Fibroblast of gingiva (primary cell): ENCODE measurements around the gene NCOA3.
"Not testable (repeated sequence)": the region's sequence is repeated elsewhere in the genome, so short reads cannot be mapped to it uniquely, and the experiment has no call there.

Experiments used
- DNase-seq: peaks from one replicate; pipeline ENCODE4 v3.0.0-alpha.2; 2011; ENCODE audit warnings: low read depth

NCOA3 gene

DNA sequence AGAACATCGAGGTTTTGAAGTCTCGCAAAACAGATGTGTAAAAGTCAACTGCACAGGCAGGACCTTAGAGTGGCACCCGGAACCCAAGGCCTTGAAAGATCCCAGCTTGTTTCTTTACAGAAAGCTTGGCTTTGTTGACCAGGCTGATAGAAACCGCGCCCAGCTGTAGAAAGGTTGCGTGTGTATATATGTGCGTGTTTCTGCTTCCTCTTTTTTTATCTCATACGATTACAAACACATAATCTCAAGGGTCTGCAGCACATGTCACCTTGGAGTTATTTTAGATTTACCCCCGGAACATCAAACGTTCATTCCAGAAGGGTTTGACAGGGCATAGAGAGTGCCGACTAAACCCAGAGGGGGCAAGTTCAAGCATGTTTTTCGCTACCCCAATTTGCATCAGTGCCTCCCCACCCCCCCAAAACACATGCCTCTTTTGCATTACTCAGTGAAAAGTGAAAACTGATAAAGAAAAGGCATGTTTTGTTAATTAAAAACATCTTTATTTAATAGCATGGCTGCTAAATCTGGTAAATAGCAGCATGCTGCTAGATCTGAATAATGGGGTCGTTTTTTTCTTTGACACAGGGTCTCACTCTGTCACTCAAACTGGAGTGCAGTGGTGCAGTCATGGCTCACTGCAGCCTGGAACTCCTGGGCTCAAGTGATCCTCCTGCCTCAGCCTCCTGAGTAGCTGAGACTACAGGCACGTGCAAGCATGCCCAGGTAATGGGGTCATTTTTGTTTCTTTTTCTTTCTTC lies 33.2 kb upstream of the NCOA3 start:
- no peak for DNase-seq

DNA sequence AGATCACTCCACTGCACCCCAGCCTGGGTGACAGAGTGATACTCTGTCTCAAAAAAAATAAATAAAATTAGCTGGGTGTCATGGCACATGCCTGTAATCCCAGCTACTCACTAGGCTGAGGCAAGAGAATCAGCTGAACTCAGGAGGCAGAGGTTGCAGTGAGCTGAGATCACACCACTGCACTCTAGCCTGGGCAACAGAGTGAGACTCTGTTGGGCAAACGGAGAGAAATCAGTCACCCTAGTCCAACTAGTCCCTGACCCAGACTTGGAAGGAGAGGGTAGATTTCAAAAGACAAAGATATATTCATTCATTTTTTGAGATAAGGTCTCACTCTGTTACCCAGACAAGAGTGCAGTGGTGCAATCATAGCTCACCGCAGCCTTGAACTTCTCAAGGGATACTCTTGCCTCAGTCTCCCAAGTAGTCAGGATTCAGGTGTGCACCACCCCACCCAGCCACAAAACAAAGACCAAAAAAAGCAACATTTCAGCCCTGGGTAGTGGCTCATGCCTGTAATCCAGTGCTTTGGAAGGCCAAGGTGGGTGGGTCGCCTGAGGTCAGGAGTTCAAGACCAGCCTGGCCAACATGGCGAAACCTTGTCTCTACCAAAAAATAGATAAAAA lies 26.2 kb upstream of the NCOA3 start:
- DNase-seq: no peak

DNA sequence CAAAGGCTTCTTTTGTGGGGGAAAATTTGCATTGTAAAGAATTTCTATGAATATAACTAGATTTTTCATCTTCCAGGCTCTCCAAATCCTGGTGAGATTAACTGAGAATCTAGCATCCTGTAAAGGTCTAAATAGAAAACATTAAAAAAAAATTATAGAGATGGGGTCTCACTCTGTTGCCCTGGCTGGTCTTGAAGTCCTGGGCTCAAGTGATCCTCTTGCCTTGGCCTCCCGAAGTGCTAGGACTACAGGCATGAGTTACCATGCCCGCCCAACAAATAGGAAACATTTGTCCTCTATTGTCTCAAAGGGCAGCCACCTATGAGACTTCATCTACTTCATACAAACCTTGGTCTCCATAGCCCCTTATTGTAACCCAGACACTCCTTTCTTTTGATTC lies 25.2 kb upstream of the NCOA3 start:
- no peak for DNase-seq

DNA sequence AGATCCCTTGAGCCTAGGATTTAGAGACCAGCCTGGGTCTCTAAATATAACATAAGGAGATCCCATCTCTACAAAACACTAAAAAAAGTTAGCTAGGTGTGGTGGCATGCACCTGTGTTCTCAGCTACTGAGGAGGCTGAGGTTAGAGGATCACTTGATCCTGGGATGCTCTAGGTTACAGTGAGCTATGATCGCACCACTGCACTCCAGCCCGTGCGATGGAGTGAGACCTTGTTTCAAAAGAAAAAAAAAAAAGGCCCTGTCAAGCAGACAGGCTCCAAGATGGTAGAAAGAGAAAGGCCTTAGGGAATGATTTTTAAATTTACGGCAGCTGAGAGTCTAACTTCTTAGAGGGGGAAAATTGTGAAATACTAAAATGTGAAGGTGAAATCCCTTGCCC lies 22.6 kb upstream of the NCOA3 start:
- no peak for DNase-seq

DNA sequence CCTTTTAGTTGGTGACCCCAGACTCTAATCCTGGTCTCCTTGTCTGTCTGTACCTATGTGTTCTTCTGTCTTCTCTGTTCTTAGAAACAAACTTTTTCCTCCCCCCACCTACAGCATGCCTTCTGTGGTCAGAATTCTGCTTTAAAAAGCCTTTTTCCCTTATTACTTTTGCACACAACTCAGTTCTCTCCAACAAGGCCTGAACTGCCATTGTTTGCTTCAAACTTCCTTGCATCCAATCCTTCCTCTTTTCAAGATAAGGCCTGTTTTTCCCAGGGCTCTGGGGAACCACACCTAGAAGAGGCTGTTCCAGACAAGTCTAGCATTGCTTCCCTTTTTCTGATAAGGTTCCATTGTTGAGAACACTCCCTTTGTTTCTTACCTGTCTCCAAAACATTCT lies 22.2 kb upstream of the NCOA3 start:
- DNase-seq: no peak

DNA sequence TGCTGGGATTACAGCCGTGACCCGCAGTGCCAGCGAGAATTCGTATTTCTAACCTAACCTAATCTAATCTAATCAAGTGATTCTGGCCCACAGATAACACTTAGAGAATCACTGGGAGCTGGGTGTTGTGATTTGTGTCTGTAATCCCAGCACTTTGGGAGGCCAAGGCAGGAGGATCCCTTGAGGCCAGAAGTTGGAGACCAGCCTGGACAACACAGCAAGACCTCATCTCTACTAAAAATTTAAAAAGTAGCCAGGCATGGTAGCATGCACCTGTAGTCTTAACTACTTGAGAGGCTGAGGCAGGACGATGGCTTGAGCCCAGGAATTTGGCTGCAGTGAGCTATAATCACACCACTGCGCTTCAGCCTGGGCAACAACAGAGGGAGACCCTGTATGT lies 21.4 kb upstream of the NCOA3 start:
- DNase-seq: no peak

DNA sequence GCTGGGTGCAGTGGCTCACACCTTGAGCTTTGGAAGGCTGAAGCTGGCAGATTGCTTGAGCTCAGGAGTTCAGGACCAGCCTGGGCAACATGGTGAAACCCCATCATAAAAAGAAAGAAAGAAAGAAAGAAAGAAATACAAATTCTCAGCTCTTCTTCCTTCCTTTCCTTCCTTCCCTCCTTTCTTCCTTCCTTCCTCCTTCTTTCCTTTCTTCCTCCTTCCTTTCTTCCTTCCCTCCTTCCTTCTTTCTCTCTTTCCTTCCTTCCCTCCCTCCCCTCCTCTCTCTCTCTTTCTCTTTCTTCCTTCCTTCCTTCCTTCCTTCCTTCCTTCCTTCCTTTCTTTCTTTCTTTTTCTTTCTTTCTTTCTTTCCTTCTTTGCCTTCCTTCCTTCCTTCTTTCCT lies 21.0 kb upstream of the NCOA3 start:
- DNase-seq: no peak

DNA sequence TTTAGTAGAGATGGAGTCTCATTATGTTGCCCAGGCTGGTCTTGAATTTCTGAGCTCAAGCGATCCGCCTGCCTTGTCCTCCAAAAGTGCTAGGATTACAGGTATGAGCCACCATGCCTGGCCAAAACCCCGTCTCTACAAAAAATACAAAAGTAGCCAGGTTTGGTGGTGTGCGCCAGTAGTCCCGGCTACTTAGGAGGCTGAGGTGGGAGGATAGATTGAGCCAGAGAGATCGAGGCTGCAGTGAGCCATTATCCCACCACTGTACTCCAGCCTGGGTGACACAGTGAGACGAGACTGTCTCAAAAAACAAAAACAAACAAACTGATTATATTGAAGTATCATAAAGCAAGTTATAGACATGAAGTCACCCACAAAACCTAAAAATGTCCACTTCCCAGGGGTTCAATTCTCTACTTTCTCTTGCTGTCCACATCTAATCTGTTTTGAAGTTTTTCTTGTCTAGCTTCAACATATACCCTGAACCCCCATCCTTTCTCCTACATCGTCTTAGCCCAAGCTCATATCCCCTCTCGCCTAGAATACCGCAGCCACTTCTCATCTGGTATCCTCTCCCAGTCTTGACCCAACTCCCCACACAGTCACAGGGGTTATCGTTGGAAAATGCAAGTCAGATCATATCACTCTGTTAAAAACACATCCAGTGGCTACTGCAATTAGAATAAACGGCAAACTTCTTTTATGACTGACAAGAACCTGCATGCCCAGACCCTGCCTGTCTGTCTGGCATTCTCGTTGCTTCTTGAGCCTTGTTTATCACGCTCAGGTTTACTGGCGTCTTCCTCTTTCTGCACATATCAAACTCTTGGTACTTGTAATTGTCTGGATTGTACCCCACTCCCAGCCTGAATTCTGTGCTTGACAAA lies 20.1 kb upstream of the NCOA3 start:
- DNase-seq: no peak

DNA sequence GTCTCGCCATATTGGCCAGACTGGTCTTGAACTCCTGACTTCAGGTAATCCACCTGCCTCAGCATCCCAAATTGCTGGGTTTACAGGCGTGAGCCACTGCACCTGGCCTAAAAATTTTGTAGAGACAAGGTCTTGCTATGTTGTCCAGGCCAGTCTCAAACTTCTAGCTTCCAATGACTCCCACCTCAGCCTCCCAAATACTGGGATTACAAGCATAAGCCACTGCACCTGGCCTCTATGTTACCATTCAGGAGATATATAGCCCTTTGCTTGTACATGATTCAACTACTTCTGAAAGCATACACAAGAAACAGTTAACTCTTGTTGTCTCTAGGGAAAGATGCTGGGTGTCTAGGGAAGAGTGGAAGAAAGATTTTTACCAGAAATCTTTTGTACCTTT lies 19.0 kb upstream of the NCOA3 start:
- no peak for DNase-seq

DNA sequence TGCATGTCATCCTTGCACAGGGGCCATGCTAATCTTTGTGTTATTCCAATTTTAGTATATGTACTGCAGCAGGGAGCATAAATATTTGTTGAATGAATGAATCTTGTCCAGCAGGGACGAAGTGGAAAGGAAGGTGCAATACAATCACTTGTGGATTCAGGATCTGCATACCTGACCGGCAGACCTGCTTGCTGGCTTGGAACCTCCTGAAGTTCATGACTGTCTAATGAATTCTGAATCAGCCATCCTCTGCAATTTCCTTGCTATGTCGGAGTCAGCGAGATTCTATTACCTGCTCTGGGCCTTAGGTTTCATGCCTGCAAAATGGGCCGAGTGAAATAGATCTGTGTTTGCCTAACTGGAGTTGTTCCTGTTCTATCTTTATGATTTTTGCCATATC lies 17.4 kb upstream of the NCOA3 start:
- no peak for DNase-seq

DNA sequence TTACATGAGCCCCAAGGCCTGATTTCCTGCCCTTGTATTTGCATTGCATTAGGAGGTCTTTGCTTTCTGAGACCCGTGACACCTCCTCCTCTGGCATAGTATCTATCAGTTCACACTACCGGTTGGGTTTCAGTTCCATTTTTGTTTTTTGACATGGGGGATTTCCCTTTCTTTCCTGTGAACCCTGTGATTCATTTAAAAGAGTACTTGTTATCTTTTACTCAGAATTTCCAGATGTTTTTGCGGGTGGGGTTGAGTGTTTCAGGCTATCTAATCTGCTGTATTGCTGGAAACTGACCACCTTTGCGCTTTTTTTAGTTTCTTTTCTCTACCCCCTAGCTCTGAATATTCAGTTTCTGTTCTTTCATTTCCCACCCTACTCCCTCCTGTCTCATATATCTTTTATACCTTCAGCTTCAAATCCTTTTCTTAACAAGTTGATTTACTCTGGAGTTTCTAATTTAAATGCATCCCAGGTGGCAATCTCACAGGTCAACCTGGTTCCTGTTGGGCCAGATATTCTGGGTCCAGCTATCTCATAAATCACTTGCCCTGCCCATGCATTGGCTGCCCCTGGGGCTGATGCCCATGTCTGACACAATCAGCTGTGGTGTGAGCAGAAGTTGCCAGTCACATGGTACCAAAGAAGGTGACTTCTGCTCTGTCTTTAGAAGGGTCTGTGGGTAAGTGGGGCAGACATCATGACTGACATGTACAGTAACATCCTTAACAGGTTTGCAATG lies 14.3 kb upstream of the NCOA3 start:
- no peak for DNase-seq

DNA sequence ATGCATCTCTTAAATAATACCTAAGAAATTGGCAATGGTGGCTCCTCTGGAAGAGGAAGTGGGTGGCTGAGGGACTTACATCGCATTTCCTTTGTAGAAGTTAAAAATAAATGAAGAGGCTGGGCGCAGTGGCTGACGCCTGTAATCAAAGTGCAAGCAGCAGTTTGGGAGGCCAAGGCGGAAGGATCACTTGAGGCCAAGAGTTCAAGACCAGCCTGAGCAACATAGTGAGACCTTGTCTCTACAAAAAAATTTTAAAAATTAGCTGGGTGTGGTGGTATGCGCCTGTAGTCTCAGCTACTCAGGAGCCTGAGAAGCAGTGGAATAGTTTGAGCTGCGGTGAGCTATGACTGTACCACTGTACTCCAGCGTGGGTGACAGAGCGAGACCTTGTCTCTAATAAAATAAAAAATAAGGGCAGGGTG lies 12.2 kb upstream of the NCOA3 start:
- no peak for DNase-seq

DNA sequence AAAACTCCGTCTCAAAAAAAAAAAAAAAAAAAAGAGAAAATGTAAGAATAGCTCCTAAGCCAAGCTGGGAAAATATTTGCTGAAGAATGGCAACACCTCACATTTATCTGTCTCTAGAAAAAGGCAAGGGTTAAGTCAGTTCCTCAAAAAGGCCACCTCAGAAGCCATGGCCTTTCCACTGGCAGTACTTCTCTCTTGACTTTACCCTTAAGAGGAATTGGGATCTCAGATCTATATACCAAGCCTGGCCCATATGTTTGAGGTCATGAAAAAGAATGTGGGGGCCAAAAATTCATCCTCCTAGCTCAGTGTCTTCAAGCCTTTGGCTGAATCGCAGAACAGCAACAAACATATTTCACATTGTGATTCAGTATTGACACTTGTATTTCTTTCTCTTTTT lies 10.9 kb upstream of the NCOA3 start:
- DNase-seq: no peak

DNA sequence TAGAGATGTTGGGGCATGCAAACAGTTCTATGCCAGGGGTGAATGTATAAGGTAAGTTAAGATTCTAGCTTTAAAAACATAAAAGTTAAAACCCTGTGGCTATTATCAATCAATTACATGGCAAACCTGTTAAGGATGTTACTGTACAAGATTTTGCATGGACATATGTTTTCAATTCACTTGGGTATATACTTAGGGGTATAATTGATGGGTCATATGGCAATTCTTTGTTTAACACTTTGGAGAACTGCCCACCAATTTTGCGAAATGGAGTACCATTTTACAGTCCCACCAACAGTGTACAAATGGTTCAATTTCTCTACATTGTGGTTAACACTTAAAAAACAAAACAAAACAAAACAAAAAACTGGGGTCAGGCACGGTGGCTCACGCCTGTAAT lies 9.4 kb upstream of the NCOA3 start:
- DNase-seq: no peak

DNA sequence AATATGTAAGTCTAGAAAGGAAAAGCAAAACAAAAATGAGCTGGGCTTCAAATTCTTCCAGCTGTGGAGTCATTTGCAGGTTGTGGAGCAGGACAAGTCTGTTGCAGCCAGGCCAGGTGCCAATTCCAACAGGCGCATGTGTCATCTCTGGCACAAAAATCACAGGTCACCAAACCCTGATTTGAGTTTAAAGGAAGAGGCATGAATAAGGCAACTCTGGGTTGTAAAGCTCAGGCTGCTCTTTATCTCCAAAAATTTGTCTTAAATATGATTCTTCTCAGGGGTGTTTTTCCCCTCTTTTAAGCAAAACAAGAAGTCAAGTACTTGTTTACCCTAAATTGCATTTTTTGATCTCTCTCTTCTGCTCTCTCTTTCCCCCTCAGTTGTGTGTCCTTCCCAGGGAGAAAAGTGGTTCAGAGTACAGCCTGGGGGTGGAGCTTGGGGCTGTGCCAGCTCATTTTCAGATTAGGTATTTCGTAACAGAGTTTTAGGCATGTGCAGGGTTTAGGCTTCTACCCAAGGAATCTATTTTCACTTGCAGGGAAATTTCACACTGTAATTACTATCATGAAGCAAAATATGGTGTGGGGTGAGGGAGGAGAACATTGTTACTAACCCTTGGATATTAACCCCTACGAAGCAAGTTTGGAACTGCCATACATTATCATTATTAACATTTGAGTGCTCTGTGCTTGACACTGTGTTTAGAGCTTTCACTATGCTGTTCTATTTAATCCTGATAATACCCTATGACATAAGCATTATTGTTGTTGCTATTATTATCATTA lies 8.3 kb upstream of the NCOA3 start:
- DNase-seq: peak; percentile 81

DNA sequence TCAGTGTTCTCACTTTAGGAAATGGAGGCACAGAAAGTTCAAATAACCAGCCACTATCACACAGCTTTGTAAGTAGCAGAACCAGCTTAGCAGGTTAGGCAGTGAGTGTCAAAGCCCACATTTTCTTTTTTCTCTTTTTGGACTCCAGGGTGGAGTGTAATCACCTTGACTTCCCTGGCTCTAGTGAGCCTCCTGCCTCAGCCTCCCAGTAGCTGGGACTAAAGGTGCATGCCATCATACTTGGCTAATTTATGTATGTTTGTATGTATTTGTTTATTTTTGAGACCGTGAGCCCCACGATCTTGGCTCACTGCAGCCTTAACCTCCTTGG lies 7.8 kb upstream of the NCOA3 start:
- no peak for DNase-seq

DNA sequence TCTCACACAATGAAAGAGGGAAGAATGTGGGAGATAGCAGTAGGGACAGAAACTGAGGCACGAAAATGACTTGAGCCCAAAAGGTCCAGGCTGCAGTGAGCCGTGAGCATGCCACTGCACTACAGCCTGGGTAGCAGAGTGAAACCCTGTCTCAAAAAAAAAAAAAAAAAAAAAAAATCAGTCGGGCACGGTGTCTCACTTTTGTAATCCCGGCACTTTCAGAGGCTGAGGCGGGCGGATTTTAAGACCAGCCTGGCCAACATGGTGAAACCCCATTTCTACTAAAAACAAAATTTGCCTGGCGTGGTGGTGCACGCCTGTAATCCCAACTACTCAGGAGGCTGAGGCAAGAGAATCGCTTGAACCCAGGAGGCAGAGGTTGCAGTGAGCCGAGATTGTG lies 7.1 kb upstream of the NCOA3 start:
- not testable (repeated sequence) for DNase-seq

DNA sequence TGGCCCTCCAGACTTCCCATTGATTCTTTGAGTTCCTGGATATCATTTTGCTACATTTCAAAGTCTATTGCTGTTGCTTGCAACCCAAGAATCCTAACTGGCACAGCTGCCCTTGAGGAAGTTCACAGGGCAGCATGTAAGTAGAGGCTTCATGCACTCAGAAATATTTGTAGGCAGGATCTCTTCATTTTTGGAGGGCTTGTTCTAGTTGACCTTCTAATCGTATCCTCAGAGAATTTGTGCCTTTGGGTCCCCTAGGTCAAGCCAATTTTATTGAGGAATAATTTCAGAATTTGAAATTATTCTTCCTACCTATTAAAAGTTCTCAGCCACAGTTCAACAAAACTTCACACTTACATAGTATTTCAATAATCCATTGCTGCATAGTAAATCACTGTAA lies 5.6 kb upstream of the NCOA3 start:
- DNase-seq: no peak

DNA sequence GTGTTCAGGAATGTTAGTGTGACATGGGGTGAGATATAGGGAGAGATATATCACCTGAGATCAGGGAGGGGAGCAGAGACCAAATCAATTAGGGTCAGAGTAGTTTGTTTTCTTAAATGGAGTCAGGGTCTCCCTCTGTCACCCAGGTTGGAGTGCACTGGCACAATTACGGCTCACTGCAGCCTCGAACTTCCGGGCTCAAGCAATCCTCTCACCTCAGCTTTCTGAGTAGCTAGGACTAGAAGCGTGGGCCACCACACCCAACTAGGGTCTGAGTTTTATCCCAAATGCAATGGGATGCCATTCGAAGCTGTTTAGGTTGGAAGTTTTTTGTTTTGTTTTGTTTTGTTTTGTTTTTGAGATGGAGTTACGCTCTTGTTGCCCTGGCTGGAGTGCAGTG lies 3.1 kb upstream of the NCOA3 start:
- no peak for DNase-seq

DNA sequence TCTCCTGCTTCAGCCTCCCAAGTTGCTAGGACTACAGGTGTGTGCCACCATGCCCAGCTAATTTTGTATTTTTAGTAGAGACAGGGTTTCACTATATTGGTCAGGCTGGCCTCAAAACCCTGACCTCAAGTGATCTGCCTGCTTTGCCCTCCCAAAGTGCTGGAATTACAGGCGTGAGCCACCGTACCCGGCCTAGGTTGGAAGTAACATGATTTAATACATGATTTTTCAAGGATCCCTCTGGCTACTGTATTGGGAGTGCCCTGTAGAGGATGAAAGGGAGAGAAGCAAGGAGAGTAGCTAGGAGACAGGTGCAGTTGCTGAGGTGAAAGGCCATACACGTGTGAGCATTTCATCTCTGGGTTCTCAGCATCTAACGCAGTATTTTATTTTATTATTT lies 2.6 kb upstream of the NCOA3 start:
- no peak for DNase-seq

DNA sequence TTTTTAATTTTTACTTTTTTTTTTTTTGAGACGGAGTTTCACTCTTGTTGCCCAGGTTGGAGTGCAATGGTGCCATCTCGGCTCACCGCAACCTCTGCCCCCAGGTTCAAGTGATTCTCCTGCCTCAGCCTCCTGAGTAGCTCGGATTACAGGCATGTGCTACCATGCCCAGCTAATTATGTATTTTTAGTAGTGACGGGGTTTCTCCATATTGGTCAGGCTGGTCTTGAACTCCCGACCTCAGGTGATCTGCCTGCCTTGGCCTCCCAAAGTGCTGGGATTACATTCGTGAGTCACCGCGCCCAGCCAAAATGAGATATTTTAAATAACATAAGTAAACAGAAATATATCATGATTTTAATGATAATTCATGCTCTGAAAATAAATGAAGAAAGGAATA lies 1.6 kb upstream of the NCOA3 start:
- not testable (repeated sequence) for DNase-seq

DNA sequence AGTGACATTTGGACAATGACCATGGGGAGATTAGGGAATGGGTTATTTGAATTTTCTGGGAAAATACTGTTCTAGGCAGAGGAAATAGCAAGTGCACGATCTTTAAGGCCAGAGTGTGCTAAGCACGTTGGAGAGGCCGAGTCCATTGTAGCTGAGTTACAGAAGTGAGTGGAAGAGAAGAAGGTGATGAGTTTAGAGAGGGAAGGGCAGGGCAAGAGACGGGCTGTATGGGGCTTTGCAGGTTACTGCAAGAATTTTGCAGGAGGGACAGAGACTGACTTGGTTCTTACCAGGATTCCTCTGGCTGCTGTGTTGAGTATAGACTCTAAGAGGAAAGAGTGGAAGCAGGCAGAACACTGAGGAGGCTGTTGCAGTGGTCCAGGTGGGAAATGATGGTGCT lies 1.1 kb upstream of the NCOA3 start:
- DNase-seq: no peak
